Left lobe of liver (tissue), 2 donors: ENCODE measurements around the gene RB1. TPM values are rescaled to one million over a fixed set of nuclear protein-coding genes. Genes with fewer than 3 reads are reported as not detected.
A peak's percentile ranks its signal among the peaks of the same experiment; 100 is the strongest.
"Not testable (repeated sequence)": the region's sequence is repeated elsewhere in the genome, so short reads cannot be mapped to it uniquely, and the experiment has no call there.

Source experiments
- ATAC-seq: fragments of 200-7000 bp; cut with Tn5 transposase; one replicate; pipeline ENCODE4 v1.9.1; 2020; ENCODE audit warnings: mild to moderate bottlenecking, moderate library complexity
- DNase-seq: peaks from one replicate; pipeline ENCODE4 v3.0.0-alpha.2; 2020; ENCODE audit warnings: low spot score
- total RNA-seq: library from RNA; stranded (reverse); gene quantifications from one replicate; pipeline ENCODE4 v1.2.1, GENCODE V29; 2021
- donor health status: DM: no; HTN: no; CAD: no; lungs with moderate emphysema.
- donor health status: DM: no; HTN: yes; CAD: no.

RB1 gene
- total RNA-seq, 1 donor from 2014 or later: 8.2 TPM

- no peak for ATAC-seq
Measured at GRCh38 chr13:48443442-48444208, 140.1 kb downstream of the RB1 start.

GRCh38 chr13:48446464-48446863, 142.9 kb downstream of the RB1 start:
- DNase-seq: no peak

More at GRCh38 chr13:48443442-48444208, 140.1 kb downstream of the RB1 start:
- DNase-seq: no peak

GRCh38 chr13:48448285-48448958, 144.9 kb downstream of the RB1 start:
- DNase-seq: no peak
- no peak for ATAC-seq

More at GRCh38 chr13:48446464-48446863, 142.9 kb downstream of the RB1 start:
- ATAC-seq: no peak

- DNase-seq: no peak
- ATAC-seq: no peak
Measured at GRCh38 chr13:48448959-48449614, 145.5 kb downstream of the RB1 start.

GRCh38 chr13:48449656-48450055, 146.1 kb downstream of the RB1 start:
- DNase-seq (no peak), ATAC-seq (no peak)

- not testable (repeated sequence) for DNase-seq, ATAC-seq
Measured at GRCh38 chr13:48451196-48451595, 147.6 kb downstream of the RB1 start.

- ATAC-seq: no peak
- DNase-seq: no peak
Measured at GRCh38 chr13:48456546-48456945, 153.0 kb downstream of the RB1 start.

GRCh38 chr13:48457578-48458242, 154.2 kb downstream of the RB1 start:
- DNase-seq (no peak), ATAC-seq (no peak)

GRCh38 chr13:48475230-48475629, 171.7 kb downstream of the RB1 start:
- DNase-seq (no peak), ATAC-seq (no peak)

- no peak for ATAC-seq
Measured at GRCh38 chr13:48476215-48476614, 172.7 kb downstream of the RB1 start.

GRCh38 chr13:48476686-48477085, 173.1 kb downstream of the RB1 start:
- no peak for DNase-seq
- no peak for ATAC-seq

More at GRCh38 chr13:48476215-48476614, 172.7 kb downstream of the RB1 start:
- DNase-seq: no peak

- no peak for DNase-seq
- ATAC-seq: no peak
Measured at GRCh38 chr13:48477191-48477855, 173.8 kb downstream of the RB1 start.

GRCh38 chr13:48478391-48478790, 174.8 kb downstream of the RB1 start:
- ATAC-seq (peak; percentile 51), DNase-seq (no peak)

- no peak for DNase-seq
- ATAC-seq: no peak
Measured at GRCh38 chr13:48483575-48483974, 180.0 kb downstream of the RB1 start.

GRCh38 chr13:48485432-48485831, 181.9 kb downstream of the RB1 start:
- DNase-seq (no peak), ATAC-seq (no peak)

GRCh38 chr13:48486362-48486761, 182.8 kb downstream of the RB1 start:
- DNase-seq (no peak), ATAC-seq (no peak)

- ATAC-seq (no peak), DNase-seq (no peak)
Measured at GRCh38 chr13:48486836-48487235, 183.3 kb downstream of the RB1 start.

- ATAC-seq (no peak), DNase-seq (no peak)
Measured at GRCh38 chr13:48487968-48488367, 184.4 kb downstream of the RB1 start.

- no peak for ATAC-seq
- no peak for DNase-seq
Measured at GRCh38 chr13:48488995-48489394, 185.4 kb downstream of the RB1 start.

GRCh38 chr13:48489666-48490065, 186.1 kb downstream of the RB1 start:
- DNase-seq (no peak), ATAC-seq (no peak)

- ATAC-seq: no peak
- DNase-seq: no peak
Measured at GRCh38 chr13:48490241-48490640, 186.7 kb downstream of the RB1 start.
